Activated B cell treated with CpG ODN at 0.5 μM for 24 hours (primary cell): ENCODE results near the gene CABLES1. TPM values are rescaled to one million over a fixed set of nuclear protein-coding genes. Genes with fewer than 3 reads are reported as not detected.

ENCODE experiments used
- ATAC-seq: fragments of 200-7000 bp; cut with Tn5 transposase; one replicate; pipeline ENCODE4 v1.10.0; 2021; ENCODE audit warnings: low read depth, mild to moderate bottlenecking, moderate library complexity
- CTCF ChIA-PET: fragments of 350-600 bp; sonication (Branson Sonifier 250); formaldehyde crosslinking; loops from one replicate; lab custom pipeline; 2021; ENCODE audit warnings: antibody characterized with exemption; lab: Charles Lee
- POLR2A ChIA-PET: fragments of 350-600 bp; sonication (Branson Sonifier 250); formaldehyde crosslinking; loops from one replicate; lab custom pipeline; 2021; ENCODE audit warnings: antibody characterized with exemption; lab: Charles Lee
- DNase-seq: peaks from one replicate; pipeline ENCODE4 v3.0.0; 2022
- H3K27ac Mint-ChIP-seq: one replicate; pipeline ENCODE4 v1.8.0; 2020; ENCODE audit warnings: mixed read lengths
- H3K27me3 Mint-ChIP-seq: one replicate; pipeline ENCODE4 v1.8.0; 2021; ENCODE audit warnings: mixed read lengths
- H3K36me3 Mint-ChIP-seq: one replicate; pipeline ENCODE4 v1.8.0; 2021; ENCODE audit warnings: low read depth, mixed read lengths
- H3K4me1 Mint-ChIP-seq: one replicate; pipeline ENCODE4 v1.8.0; 2021; ENCODE audit warnings: mixed read lengths
- H3K4me3 Mint-ChIP-seq: one replicate; pipeline ENCODE4 v1.8.0; 2020; ENCODE audit warnings: mild to moderate bottlenecking, mixed read lengths
- H3K9me3 Mint-ChIP-seq: one replicate; pipeline ENCODE4 v1.8.0; 2020; ENCODE audit warnings: mixed read lengths
- intact Hi-C: fragments of 100-400 bp; cut with micrococcal nuclease; formaldehyde crosslinking; loops from one replicate; pipeline ENCODE4 v1.15.1; 2024
- total RNA-seq: library from RNA; stranded (reverse); gene quantifications from 2 replicates; pipeline ENCODE4 v1.2.3, GENCODE V29; 2022
- TF ChIP-seq, protein P1 (sequence below): fragments of 200-600 bp; IDR thresholded peaks from one replicate; pipeline ENCODE4 v1.8.0; 2022; ENCODE audit warnings: antibody characterized with exemption, mild to moderate bottlenecking

Gene CABLES1
- total RNA-seq, 1 donor from 2014 or later, result 32.3 TPM

DNA sequence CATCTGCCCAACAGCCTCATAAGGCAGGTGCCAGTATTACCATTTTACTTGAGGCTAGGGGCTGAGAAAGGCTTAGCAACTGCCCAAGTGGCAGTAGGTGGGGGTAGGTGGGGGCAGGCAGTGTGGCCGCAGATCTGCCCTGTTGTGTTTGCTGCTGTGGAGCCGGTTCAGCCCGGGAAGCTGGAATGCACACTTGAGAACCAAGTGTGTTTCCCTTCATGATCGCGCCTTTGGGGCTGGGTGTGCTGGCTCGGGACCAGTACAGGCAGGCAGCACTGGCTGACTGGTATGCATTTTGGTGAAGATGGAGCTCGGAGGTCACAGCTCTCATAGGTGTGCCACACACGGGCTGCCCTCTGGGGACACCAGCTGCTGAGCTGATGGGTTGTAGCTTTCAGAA, 85.1 kb downstream of the CABLES1 start:
- H3K27me3 Mint-ChIP-seq, result peaks cover 3% of the 10 kb centered on the region
- no peaks in the 10 kb centered on the region for H3K9me3 Mint-ChIP-seq
- H3K36me3 Mint-ChIP-seq, result no peaks in the 10 kb centered on the region
- H3K4me3 Mint-ChIP-seq, result no peak overlapping the region
- no peak for DNase-seq
- POLR2A ChIA-PET, result no interaction called here
- TF ChIP-seq, protein P1, sequence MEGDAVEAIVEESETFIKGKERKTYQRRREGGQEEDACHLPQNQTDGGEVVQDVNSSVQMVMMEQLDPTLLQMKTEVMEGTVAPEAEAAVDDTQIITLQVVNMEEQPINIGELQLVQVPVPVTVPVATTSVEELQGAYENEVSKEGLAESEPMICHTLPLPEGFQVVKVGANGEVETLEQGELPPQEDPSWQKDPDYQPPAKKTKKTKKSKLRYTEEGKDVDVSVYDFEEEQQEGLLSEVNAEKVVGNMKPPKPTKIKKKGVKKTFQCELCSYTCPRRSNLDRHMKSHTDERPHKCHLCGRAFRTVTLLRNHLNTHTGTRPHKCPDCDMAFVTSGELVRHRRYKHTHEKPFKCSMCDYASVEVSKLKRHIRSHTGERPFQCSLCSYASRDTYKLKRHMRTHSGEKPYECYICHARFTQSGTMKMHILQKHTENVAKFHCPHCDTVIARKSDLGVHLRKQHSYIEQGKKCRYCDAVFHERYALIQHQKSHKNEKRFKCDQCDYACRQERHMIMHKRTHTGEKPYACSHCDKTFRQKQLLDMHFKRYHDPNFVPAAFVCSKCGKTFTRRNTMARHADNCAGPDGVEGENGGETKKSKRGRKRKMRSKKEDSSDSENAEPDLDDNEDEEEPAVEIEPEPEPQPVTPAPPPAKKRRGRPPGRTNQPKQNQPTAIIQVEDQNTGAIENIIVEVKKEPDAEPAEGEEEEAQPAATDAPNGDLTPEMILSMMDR, result no peak
- ATAC-seq, result no peak
- CTCF ChIA-PET, result no interaction called here
- H3K27ac Mint-ChIP-seq, result no peak overlapping the region
- peaks cover 20% of the 10 kb centered on the region for H3K4me1 Mint-ChIP-seq
- intact Hi-C loops, result loop anchor here (10.0 kb wide), 1 partner anchor 1616 kb away; the partner anchor contains the start of gene ESCO1

DNA sequence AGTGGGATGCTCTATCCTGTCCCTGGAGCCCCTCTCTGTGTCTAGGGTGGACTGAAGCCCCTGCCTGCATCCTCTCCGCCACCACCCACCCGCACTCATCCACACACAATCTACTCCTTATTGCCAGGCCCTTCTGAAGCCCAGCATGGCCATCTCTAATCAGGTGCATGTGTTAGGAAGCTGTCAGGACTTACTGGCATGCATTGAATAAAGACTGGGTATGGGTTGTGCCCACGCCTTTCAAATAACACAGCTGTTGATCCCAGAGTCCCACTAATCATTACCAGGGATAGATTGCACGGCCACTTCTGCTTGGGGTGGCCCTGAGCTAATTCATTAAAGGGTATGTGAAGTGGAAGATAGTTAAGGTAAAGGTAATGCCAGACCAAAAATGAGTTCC, 88.4 kb downstream of the CABLES1 start:
- POLR2A ChIA-PET, result interaction anchor here (0.5 to 7.7 kb wide), 5 partner anchors 36 to 272 kb away, joined by 3 to 150 read pairs (median 4); partner anchors contain the start of gene CABLES1
- H3K9me3 Mint-ChIP-seq, result no peaks in the 10 kb centered on the region
- TF ChIP-seq, protein P1, result no peak
- H3K27me3 Mint-ChIP-seq, result peaks cover 3% of the 10 kb centered on the region
- H3K4me3 Mint-ChIP-seq, result no peak overlapping the region
- H3K27ac Mint-ChIP-seq, result no peak overlapping the region
- CTCF ChIA-PET, result interaction anchor here (0.6 to 6.5 kb wide), 3 partner anchors 8 to 90 kb away, joined by 3 to 38 read pairs (median 6); partner anchors contain the start of gene CABLES1
- peaks cover 51% of the 10 kb centered on the region for H3K4me1 Mint-ChIP-seq
- DNase-seq (no peak), ATAC-seq (no peak)
- intact Hi-C loops, result loop anchor here (10.0 kb wide), 1 partner anchor 1619 kb away; the partner anchor contains the start of gene ESCO1
- no peaks in the 10 kb centered on the region for H3K36me3 Mint-ChIP-seq

DNA sequence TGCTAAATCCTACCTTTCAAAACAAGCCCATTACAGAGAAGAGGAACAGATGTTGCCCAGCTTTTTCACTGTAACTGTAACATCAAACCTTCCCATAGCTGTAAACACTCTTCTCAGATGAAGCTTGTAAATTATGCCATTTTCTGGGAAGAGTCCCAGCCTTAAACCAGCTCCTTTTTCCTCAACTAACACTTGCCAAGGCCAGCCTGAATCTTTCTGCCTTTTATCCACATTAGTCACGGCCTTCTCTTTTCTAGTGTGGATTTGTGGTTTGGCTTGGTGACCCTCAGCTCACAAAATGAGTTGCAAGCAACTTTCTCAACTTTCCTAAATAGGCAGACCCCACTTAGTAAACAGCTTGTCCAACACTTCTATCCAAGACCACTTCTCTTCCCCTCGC, 90.2 kb downstream of the CABLES1 start:
- Mint-ChIP-seq H3K4me3 (no peak overlapping the region), H3K4me1 (peaks cover 67% of the 10 kb centered on the region), H3K9me3 (no peaks in the 10 kb centered on the region), H3K36me3 (no peaks in the 10 kb centered on the region), H3K27me3 (peaks cover 3% of the 10 kb centered on the region), H3K27ac (peak overlapping the region; percentile 47)
- no peak for ATAC-seq
- DNase-seq, result no peak
- ChIA-PET CTCF (interaction anchor here (6.5 kb wide), 1 partner anchor 92 kb away, joined by 38 read pairs; the partner anchor contains the start of gene CABLES1), POLR2A (interaction anchor here (0.6 to 7.7 kb wide), 4 partner anchors 17 to 264 kb away, joined by 3 to 150 read pairs (median 3); partner anchors contain the start of gene CABLES1)
- TF ChIP-seq, protein P1, result no peak
- intact Hi-C loops, result loop anchor here (5.0 to 10.0 kb wide), 2 partner anchors 277 to 1621 kb away; partner anchors contain the start of genes ESCO1 and RMC1

DNA sequence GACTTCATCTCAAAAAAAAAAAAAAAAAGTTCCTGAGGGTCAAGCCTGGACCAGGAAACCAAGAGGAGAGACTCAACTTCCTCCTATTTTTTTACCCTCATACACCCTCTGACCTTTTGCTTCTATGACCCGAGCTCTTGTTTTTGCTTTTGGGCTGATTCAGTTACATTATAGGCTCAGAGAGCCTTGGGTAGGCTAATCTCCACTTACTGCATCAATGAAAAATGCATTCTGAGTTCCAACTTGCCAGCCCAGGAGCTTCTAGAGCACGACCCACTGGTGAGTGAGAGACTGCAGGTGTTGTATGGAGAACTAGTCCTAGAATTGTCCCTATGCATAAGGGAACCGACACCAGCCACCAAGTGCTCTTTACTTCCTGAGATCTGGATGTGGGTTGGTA, 91.1 kb downstream of the CABLES1 start:
- ChIA-PET POLR2A (interaction anchor here (0.9 to 7.7 kb wide), 4 partner anchors 16 to 90 kb away, joined by 3 to 150 read pairs (median 25); partner anchors contain the start of gene CABLES1), CTCF (interaction anchor here (6.5 kb wide), 1 partner anchor 93 kb away, joined by 38 read pairs; the partner anchor contains the start of gene CABLES1)
- no peak for DNase-seq
- Mint-ChIP-seq H3K4me3 (peak overlapping the region; percentile 50), H3K4me1 (peaks cover 76% of the 10 kb centered on the region), H3K27me3 (no peaks in the 10 kb centered on the region), H3K9me3 (peaks cover 2% of the 10 kb centered on the region), H3K27ac (peak overlapping the region; percentile 95), H3K36me3 (peaks cover 3% of the 10 kb centered on the region)
- intact Hi-C loops, result loop anchor here (5.0 to 10.0 kb wide), 2 partner anchors 276 to 1622 kb away; partner anchors contain the start of genes ESCO1 and RMC1
- TF ChIP-seq, protein P1, result no peak
- no peak for ATAC-seq
